GM18502 (cell line): Measurements from ENCODE around the gene ZMAT3.
"Not testable (repeated sequence)": the region's sequence is repeated elsewhere in the genome, so short reads cannot be mapped to it uniquely, and the experiment has no call there.

Source experiments
- ATAC-seq: cut with Tn5 transposase; IDR thresholded peaks from one replicate; pipeline ENCODE4 v1.9.1; 2021; ENCODE audit warnings: mild to moderate bottlenecking; ENCODE audit not compliant: unreplicated experiment, poor library complexity

Gene ZMAT3

DNA sequence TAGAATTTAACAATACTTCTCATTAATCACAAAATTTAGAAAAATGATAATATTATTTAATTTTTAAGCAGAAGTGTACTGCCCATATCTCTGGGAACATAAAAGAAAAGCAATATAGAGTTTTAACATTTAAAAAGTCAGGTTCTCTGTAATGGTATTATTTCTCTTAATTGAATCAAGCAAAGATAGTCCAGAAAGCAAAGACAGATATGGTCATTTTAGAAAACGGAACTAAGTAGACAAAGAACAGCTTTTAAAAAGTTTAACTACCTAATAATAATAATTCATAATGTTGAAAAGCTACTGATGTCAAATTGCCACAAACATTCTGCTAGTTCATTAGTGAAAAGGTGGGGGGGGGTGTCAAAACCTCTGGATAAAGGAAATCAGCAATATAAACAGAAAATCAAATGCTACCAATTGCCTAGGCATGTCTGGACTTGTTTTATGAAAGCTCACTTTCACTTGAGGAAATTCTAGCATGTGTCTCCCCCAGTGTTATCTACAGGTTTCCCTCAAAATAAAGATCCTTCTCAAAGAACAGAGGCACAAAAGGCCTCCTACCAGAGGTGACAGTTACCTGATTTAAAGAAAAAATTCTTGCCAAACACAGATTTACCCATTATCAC is 1.7 kb downstream of the ZMAT3 start:
- no peak for ATAC-seq

- no peak for ATAC-seq
These were observed 2.7 kb downstream of the ZMAT3 start for GRCh38 chr3:179068779-179069530.

- no peak for ATAC-seq
These were observed 3.8 kb downstream of the ZMAT3 start for GRCh38 chr3:179067839-179068238.

GRCh38 chr3:179067291-179067690 is 4.3 kb downstream of the ZMAT3 start:
- no peak for ATAC-seq

GRCh38 chr3:179063945-179064560 is 7.6 kb downstream of the ZMAT3 start:
- ATAC-seq: no peak

DNA sequence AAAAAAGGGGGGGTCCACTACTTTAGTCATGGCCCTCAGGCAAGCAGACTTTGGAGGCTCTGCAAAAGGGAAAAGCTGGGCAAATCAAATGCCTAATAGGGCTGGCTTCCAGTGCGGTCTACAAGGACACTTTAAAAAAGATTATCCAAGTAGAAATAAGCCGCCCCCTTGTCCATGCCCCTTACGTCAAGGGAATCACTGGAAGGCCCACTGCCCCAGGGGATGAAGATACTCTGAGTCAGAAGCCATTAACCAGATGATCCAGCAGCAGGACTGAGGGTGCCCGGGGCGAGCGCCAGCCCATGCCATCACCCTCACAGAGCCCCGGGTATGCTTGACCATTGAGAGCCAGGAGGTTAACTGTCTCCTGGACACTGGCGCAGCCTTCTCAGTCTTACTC is 15.3 kb downstream of the ZMAT3 start:
- ATAC-seq: no peak

DNA sequence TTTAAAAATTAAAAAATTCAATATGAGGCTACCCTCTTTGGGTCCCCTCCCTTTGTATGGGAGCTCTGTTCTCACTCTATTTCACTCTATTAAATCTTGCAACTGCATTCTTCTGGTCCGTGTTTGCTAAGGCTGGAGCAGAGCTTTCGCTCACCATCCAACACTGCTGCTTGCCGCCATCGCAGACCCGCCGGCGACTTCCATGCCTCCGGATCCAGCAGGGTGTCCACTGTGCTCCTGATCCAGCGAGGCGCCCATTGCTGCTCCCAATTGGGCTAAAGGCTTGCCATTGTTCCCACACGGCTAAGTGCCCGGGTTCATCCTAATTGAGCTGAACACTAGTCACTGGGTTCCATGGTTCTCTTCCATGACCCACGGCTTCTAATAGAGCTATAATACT is 17.0 kb downstream of the ZMAT3 start:
- not testable (repeated sequence) for ATAC-seq

DNA sequence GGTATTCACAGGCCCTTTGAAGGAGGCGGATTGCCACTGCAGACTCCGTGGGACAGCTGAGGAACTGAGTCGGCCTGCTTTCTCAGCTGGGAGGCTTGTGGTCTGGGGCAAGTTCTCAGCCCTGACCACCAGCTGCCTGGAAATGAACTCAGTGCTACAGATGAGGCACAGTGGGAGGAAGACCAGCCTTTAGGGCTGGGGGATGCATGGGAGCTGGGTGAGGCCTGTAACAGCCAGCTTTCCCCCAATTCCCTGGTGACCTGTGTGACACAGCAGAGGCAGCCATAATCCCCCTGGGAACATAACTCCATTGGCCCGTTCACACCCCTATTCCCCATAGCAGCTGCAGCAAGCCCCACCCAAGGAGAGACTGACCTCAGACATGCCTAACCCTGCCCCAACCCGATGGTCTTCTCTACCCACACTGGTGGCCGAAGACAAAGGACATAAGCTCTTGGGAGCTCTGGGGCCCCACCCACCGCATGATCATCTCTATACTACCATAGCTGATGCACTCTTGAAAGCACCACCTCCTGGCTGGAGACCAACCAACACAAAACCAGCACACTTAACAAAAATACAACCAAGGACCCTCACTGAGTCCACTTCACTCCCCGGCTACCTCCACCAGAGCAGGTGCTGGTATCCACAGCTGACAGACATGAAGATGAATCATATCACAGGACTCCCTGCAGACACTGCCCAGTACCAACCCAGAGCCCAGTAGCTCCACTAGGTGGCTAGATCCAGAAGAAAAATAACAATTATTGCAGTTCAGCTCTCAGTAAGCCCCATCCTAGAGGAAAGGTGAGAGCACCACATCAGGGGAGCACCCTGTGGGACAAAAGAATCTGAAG is 24.9 kb downstream of the ZMAT3 start:
- ATAC-seq: peak; percentile 83

- peak; percentile 69 for ATAC-seq
These were observed 25.7 kb downstream of the ZMAT3 start for GRCh38 chr3:179045719-179046402.

- not testable (repeated sequence) for ATAC-seq
These were observed 32.7 kb downstream of the ZMAT3 start for GRCh38 chr3:179038899-179039251.

GRCh38 chr3:179038216-179038898 is 33.3 kb downstream of the ZMAT3 start:
- ATAC-seq: no peak

- ATAC-seq: no peak
These were observed 34.3 kb downstream of the ZMAT3 start for GRCh38 chr3:179037351-179037750.

DNA sequence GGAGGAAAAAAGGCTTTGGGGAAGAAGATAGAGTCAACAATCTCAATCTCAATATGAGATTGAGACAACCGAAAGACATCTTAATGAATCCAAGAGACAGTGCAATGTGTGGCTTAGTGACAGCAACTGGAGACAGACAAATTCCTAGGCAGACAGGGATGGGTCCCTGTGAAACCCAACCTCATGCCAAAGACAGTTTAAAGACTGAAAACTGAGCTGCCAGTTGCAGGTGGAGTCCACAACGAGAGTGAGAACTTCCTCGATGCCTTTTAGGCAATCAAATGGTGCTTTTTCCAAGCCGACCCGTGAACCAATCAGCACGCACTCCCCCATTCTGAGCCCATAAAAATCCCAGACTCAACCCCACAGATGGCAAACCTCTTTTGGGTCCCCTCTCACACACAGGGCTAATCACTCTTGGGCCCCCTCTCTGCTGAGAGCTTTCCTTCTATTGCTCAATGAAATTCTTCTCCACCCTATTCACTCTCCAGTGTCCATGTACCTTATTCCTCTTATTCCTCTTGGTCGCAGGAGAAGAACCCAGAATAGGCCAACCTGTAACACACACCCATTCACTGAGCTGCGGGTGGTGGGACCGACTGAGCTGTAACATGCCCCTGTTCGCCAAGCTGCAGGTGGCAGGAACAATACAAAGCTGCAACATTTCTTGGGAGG is 34.8 kb downstream of the ZMAT3 start:
- ATAC-seq: no peak

- ATAC-seq: no peak
These were observed 35.4 kb downstream of the ZMAT3 start for GRCh38 chr3:179036226-179036625.

DNA sequence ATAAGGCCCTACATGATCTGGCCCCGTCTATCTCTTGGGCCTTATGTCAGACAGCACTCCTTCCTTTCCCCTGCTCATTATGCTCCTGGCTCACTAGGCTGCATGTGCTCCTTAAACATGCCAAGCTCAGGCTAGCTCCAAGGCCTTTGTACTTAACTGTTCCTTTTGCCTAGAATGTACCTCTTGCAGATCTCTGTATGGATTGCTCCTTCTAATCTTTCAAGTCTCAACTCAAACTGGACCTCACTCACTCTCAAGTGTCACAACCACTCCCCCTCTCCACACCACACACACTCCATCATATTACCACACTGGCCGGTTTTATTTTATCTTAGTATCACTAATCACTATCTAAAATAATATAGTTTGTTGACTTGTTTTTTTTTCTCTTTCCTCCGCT is 36.4 kb downstream of the ZMAT3 start:
- ATAC-seq: no peak

GRCh38 chr3:179033304-179033657 is 38.3 kb downstream of the ZMAT3 start:
- not testable (repeated sequence) for ATAC-seq

- not testable (repeated sequence) for ATAC-seq
These were observed 38.9 kb downstream of the ZMAT3 start for GRCh38 chr3:179032454-179033303.

- no peak for ATAC-seq
These were observed 42.5 kb downstream of the ZMAT3 start for GRCh38 chr3:179029096-179029495.
